Measurements from ENCODE around the gene SERTAD2.

Gene SERTAD2, protein sequence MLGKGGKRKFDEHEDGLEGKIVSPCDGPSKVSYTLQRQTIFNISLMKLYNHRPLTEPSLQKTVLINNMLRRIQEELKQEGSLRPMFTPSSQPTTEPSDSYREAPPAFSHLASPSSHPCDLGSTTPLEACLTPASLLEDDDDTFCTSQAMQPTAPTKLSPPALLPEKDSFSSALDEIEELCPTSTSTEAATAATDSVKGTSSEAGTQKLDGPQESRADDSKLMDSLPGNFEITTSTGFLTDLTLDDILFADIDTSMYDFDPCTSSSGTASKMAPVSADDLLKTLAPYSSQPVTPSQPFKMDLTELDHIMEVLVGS

DNA sequence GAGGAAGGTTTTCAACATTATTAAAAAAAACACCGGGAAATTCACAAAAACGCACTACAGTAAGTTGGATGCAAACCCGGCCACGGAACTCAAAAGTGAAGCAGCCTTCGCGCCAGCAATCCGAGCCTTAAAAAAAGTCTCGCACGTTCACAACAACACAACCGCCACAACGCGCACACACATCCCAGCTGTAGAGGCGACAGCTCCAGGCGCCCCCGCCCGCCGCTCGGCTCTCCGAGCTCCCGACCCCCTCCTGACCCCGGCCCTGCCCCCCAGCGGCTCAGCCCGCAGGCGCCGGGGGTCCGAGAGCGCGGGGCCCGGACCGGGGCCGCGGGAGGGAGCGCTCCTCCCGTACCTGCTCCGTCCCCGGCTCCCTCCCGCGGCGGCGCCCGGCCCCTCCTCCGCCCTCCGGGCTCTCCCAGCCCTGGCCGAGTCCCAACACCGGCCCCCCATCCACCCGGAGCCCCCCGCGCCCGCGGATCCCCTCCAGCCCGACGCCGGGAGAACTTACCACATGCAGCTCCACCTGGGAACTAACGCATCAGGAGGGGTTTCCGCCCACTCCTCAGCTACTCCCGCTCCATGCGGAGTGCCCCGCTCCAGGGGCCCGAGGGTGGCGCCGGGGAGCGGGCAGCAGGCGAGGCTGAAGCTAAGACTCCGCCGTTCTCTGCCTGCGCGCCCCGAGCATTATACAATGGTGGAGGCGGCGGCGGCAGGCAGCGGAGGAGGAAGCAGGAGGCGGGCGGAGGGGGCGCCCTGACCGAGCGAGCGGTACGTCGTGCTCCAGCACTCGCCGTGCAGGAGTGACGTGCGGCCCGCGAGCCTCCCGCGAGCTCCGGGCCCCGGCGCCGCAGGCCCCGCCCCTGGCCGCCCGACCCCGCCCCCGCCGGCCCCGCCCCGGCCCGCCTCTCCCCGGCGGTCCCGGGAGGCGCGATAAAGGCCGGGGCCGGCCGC is at the start of gene SERTAD2:
Gene SERTAD2 (minus strand): TSS at position 805 of the 954 bp plus-strand sequence. CDS start 17,042 bp downstream, outside the sequence.
- DNase-seq = peak; percentile 78

DNA sequence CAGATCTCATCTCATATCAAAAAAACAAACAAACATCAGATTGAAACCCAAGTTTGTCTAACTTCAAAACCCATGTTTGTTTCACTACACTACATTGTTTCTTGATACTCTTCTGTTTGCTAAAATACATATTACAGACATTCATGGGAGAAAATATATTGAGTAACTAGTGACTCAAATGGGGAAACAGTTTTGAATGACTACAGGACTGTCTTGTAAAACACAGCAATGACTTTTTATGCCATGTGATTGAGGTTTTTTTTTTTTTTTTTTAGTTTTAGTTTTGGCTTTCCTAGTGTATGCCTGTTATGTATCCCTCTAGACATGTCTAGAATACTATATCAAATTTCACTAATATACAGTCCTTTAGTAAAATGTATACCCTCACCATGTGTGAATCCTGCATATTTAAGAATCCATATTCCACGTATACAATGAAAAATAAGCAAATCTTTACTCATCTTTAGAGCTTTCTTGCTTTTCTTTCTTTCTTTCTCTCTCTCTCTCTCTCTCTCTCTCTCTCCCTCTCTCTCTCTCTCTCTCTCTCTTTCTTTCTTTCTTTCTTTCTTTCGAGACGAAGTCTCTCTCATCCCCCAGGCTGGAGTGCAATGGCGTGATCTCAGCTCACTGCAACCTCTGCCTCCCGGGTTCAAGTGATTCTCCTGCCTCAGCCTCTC is 46.6 kb upstream of the SERTAD2 start:
- DNase-seq = no peak

DNA sequence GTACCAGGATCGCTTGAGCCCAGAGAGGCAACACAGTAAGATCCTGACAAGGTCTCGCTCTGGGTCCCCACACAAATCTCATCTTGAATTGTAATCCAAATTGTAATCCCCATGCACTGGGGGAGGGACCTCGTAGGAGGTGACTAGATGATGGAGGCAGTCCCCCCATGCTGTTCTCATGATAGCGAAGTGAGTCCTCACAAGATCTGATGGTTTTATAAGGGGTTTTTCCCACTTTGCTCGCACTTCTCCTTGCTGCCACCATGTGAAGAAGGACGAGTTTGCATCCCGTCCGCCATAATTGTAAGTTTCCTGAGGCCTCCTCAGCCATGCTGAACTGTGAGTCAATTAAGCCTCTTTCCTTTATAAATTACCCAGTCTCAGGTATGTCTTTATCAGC is 46.0 kb upstream of the SERTAD2 start:
- no peak for DNase-seq

DNA sequence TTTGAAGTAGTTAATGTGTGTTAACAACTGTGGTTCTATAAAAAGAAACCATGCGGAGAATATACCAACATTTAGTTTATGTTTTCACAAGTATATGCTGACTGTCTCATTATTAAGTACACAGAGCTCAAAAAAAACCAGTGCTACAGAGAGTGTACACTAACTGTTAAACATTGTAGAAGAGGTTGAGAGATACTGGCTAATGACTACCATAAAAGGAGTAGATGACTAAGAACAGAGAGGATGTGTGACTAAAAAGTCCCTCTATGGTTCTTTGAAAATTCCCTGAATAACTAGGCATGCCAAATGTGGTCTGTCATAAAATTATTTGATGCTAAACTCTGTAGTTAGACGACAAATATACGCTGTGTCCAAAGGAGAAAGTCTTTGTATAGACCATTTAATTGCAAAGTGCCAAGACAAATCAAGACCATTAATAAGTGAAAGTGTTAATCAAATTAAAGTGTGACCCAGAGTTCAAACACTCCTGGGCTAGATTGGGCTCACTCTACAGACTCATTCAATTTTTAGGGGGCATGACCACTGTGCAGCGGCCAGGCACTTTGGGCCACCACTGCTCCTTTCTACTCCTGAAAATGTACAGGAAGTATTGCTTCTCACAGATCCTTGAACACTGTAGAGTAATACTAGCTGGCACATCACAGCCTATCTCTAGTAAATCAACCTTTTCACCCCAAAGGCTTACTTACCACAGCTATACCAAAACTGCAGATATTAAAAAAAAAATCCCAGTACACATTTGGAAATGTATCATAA is 45.1 kb upstream of the SERTAD2 start:
- no peak for DNase-seq

DNA sequence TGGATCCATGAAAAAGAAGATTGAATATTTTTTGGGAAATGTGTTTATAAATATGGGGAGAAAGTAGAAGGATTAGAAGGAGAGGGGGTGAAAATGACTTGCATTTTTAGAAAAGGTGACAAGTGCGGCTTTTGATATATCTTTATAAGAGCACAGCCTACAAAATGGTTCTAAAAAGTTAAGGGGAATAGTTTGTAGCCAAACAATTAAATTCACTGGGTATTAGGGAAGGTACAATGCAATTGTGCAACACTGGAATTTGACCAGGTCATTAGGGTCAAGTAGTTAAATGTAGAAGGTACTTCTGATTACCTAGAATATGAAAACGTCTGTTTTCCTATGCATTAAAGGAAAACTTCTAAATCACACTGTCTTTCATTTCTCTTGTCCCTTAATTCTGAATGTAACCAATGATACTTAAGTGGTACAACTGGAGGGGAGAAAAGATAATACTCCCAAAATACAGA is 44.5 kb upstream of the SERTAD2 start:
- no peak for DNase-seq

DNA sequence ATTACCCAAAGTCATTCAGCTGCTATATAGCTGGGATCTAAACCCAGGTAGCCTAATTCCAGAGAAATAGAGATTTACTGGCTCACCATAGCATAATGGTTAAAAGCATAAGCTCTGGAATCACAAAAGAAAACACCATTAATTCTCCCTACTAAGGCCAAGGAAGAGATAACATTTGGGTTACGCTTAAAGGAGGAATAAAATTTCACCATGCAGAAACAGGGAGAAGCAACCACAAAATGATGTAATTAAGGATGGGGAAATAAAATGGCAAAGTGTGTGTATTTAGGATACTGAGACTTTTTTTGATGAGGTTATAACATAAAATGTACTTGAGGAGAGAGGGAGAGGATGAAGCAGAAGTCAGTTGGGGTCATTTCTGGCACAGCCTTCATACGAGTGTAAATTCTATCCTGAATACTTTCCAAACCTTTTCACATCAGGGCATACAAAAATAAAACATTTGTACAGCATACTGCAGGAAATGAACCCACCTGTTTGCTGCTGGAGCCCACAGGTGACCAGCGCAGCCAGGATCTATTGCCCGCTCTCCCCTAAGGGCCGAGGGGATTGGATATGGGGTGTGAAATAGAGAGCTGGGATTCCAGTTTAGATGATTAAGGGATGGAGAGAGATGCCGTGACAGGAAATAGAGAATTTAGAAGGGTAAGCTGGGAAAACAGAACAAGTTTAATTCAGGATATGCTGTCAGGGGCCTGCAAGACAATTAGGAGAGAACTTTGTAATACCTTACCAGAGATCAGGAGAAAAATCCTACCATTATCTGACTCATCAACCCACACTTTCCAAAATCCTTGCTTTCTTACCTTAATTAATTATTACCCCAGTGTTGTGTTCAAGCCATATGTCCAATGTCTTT is 43.8 kb upstream of the SERTAD2 start:
- DNase-seq = no peak

DNA sequence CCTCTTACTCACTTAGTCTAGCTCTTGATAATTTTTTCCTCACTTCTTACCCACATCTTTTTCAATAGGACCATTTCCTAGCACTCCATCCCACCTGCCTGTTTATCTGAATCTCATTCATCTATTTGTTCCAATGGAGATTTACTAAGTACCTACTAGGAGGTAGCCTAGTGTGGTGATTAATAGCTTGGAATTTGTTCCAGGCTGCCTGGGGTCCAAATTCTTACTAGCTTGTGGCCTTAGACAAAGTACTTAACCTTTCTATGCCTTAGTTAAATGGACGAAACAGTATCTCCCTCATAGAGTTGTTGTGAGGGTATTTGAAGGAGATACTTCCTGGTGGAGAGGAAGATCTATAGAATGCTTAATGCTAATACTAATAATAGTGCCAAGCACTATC is 42.9 kb upstream of the SERTAD2 start:
- no peak for DNase-seq

DNA sequence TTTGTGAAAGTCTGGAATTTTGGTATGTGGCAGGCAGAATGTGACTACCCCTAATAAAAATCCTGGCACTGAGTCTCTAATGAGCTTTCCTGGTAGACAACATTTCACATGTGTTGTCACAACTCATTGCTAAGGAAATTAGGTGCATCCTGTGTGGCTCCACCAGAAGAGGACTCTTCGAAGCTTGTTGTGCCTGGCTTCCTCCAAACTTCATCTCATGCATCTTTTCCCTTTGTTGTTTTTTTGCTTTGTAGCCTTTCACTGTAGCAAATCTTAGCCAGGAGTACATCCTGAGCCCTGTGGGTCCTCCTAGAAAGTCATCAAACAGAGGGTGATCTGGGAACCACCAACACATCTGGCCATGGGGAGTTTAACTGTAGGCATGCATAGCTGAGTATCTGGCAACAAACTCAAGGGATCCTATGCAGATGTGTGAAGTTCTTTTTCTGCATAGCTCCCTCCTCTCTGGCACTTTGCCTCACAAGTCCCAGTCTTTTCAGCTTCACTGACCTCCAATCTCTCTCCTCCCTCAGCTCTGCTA is 42.1 kb upstream of the SERTAD2 start:
- DNase-seq = no peak

DNA sequence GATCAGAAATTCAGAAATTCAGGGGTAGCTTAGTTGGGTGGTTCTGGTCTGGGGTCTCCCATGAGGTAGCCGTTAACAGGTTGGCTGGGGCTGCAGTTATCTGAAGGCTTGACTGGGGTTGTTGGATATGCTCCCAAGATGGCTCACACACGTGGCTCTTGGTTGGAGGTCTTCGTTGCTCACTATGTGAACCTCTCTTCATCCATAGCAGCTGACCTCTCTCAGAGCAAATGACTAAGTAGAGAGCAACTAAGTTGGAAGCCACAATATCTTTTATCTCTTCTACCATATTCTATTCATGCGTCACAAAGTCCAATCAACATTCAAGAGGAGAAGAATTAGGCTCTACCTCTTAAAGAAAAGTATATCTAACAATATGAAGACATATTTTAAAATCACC is 38.7 kb upstream of the SERTAD2 start:
- peak; percentile 23 for DNase-seq

DNA sequence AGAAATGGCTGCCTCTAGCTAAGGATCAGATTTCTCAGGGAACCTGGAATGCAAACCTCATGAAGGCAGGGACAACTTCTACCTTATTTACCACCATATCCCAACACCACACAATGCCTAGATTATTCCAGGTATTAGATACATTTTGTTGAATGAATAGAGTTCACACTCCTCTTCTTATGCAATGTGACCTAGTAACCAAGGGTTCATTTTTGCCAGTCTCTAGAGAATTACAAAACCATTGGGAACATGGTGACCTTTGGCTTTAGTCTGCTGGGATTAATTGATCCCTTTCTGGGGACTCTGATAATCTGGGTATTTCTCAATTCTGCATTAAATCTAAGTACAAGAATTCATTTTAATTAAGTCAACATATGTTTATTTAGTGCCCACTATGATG is 35.2 kb upstream of the SERTAD2 start:
- no peak for DNase-seq

DNA sequence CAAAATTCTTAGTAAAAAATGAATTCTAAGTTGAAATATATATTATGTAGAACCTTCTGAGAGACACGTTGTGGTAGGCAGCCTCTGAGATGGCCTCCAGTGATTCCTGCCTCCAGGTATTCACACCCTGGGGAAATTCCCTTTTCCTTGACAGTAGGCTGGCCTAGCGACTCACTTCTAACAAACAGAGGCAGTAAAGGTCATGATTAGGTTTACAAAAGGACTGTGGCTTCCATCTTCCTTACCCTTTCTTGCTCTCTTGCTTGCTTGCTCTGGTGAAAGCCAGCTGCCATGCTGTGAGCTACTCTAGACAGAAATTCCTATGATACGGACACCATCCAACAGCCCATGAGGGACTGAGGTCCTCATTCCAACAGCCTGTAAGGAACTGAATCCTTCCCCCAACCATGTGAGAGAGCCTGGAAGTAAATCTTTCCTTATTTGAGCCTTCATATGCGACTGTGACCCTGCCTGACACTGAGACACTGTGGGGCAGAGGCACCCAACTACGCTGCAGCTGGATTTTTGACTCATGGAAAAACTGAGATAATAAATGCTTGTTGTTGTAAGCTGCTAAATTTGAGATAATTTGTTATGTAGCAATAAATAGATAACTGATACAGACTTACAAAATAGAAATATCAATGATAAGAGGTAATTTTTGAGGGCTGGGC is 32.7 kb upstream of the SERTAD2 start:
- DNase-seq = no peak

DNA sequence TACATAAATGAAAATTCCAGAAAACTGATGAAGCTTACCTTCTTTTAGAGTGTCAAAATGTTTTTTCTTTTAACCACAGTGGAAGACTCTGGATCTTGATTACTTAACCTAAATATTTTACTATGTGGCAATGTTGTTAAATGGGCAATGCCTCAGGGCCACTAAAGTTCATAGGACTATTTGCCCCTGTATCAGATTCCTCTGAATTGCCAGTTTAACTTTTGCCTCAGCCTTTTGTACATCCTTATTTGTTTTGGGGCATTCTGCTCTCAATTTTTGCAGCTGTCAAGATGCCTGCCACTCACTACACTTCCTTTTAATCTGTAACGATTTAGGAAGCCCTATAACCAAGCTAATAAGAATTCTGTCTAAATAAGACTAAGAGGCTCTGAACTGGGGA is 31.7 kb upstream of the SERTAD2 start:
- no peak for DNase-seq

DNA sequence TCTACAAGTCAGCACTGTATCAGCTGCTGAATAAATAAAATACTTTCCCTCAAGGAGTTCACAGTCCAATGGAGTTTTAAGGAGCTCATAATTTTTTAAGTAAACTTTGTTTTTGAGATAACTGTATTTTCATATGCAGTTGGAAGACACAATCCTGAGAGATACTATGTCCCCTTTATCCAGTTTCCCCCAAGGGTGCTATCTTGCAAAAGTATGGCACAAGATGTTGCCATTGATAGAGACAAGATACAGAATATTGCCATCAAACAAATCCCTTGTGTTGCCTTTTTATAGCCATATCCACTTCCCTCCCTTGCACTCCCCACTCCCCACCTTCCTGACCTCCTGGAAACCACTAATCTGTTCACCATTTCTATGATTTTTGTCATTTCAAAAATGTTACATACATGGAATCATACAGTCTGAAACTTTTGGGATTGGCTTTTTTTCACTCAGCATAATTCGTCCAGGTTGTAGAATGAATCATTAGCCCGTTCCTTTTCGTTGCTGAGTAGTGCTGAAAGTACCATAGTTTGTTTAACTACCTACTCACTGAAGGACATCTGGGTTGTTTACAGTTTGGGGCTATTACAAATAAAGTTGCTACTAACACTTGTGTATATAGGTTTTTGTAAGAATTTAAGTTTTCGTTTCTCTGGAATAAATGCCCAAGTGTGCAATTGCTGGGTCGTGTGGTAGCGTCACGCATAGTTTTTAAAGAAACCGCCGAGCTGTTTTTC is 30.2 kb upstream of the SERTAD2 start:
- DNase-seq = no peak

DNA sequence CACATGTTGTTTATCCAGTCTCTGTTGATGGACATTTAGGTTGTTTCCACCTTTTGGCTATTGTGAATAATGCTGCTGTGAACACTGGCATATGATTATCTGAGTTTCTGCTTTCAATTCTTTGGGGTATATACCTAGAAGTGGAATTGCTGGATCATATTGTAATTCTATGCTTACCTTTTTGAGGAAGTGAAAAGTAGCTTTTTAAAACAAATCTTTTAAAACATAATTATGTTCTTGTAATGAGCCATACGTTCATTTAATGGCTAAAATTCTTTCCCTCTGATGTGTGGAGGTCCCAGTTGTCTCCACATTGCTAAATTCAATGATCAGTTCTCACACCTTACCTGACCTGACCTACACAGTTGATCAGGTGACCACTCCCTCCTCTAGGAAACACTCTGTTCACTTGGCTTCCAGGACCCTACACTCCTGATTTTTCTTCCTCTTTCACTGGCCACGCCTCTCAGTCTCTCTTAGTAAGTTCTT is 27.8 kb upstream of the SERTAD2 start:
- DNase-seq = no peak

DNA sequence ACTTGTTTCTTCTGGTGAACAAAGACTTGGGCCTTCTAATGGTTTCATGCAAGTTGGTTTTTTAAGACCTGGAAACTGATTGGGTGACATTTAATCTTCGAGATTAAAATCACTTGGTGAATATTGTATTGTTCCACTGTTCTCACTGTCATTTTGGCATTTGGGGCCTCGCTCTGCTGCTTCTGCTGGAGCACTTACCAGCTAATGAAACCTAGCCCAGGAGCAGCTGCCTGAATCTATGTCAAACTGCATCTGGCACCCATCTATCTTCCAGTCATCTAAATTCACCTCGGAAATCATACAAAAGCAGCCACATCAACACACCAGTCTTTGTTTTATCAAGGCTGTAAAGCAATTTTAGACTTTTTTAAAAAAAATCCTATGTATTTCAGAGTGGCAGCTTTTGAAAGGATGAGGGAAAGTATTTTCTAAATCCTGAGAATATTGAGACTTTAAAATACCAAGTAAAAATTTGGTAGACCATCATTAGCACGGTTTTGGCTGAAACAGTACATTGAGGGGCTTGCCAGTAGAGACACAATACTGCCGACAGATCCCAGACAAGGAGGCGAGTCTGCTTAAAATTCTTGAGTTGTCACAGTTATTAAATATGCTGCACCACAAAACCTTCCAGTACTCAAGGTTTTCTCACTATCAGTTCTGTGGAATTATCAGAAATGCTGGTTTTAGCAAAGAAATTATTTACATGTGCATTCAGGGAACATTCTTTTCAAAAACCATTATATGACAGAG is 26.1 kb upstream of the SERTAD2 start:
- DNase-seq = no peak

DNA sequence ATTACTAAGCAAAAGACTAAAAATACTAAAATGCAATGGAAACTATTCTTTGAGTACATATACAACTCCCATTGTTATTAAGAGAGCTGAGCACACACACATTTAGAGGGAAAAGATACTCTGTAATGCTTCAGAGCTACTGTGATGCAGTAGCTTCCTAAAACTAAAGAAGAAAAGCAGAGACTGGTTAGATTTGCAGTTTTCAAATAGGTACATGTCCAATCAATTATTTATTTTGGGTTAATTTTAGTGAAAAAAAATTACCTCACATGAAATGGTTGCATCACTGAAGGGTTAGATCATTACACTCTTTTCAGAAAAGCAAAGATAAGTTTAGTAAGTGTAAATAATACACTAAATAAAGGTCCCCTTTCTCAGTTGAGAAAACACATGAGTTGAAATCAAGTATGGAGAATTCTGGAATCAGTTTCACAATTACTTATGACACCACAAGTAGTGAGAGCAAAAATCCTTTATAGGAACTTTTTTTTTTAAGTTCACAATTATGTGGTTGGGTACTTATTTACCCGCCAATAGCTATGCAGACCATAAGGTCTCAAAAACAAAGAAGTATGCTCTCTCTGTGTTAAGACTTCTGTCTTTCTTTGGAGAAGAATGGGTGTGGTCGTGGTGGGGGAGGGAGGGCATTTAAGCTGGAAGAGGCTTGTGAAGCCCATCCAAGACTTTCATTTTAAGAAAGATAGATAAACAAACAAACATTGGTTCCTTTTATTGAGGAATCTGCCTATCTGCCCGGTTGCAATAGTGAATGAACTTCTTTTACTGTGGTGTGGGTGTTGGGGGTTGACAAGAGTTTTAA is 25.3 kb upstream of the SERTAD2 start:
- DNase-seq = no peak

DNA sequence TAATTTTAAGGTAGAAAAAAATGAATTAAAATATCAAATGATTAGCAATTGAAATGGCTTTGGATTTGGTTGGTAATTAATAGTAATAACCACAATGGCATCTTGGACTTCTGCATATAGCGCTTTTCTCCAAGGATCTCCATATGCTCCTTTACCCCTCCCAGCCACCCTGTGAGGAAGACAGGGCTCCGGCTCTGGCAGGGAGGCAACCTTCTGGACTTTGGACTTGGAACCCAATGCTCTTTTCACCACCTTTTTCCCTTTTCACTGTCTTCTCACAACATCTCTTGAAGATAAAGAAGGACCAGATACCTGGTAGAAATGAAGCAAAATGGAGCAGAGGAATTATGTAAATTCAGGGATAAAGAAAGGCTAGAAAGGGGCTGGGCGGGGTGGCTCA is 23.8 kb upstream of the SERTAD2 start:
- DNase-seq = no peak

DNA sequence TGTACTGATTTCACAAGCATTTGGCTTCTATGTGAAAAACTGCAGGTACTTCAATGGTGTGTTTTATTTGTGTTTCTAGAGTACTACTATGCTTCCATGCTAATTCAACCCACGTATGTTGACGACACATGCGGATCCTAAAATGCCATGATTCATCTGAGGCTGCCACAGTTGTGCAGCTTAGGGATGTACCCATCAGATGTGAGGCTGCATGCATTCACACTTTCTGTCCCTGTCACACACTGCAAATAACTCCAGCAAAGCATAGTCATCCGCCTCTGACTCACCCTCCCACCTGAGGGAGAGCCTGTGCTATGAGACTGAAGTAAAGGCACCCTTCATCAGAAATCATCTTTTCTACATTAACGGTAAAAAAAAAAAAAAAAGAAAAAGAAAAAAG is 22.1 kb upstream of the SERTAD2 start:
- no peak for DNase-seq
